GM21825 (cell line): ENCODE results near the gene PPM1H.
"Not testable (repeated sequence)": the region's sequence is repeated elsewhere in the genome, so short reads cannot be mapped to it uniquely, and the experiment has no call there.

Source experiments
- ATAC-seq: cut with Tn5 transposase; IDR thresholded peaks from one replicate; pipeline ENCODE4 v1.9.1; 2021; ENCODE audit warnings: mild to moderate bottlenecking, moderate library complexity; ENCODE audit not compliant: unreplicated experiment

PPM1H gene

DNA sequence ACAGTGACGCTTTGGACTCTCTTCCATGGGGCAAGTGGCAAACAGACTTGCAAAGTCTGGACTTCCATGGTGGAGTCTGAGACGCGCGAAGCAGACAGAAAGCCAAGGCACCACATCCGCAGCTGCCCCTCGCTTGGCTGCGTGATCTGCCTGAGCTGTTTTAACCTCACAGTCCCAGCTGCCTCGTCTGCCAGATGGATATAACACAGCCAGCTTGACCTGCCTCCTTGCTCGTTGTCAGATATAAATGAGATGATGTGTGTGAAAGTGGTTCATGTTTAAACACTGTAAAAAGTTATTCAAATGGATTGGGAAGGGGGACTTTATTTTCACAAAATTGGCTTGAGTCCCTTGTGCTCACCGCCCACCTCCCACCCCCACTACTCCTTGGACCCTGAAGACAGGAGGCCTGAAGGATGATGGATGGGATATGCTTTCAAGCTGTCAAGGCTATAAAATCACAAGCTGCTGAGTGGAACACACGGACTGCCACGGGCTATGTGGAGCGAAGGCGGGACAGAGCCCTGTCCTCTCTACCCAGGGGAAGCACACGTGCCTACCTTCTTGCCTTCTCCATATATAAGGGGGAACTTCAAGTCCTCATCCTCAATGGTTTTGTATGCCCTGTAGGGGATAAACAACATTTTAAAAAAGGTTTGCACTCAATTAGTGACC is 241.4 kb downstream of the PPM1H start:
- no peak for ATAC-seq

DNA sequence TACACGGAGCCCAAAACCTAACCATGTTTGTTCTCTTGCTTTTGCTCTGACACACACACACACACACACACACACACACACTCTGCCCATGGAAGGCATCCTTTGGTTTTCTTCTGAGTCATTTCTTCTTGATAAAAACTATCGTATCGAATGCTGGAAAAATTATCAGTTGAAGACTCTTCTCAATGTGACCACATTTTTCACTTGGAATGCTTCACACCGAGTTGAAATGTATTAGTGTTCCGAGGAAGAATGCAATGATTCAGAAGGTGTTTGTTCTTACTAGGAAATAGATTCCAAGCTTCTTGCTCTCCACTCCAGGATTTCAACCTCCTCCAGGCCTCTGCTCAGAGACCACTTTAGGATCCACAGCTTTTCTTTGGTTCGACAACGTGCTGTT is 242.1 kb downstream of the PPM1H start:
- no peak for ATAC-seq

DNA sequence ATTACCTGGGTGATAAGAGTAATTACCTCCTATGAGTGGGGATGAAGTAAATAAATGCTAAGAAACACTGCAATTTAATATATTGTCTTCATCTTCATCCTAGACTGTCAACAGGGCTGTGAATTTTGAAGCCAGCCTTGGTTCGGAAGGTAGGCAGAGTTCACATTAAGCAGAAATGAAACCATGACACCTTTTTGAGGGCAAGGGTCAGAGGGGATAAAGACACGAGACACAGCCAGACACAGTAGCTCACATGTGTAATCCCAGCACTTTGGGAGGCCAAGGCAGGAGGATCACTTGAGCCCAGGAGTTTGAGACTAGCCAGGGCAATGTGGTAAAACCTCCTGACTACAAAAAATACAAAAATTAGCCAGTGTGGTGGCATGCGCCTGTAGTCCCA is 243.6 kb downstream of the PPM1H start:
- ATAC-seq = no peak

GRCh38 chr12:62689042-62689839 is 245.7 kb downstream of the PPM1H start:
- no peak for ATAC-seq

DNA sequence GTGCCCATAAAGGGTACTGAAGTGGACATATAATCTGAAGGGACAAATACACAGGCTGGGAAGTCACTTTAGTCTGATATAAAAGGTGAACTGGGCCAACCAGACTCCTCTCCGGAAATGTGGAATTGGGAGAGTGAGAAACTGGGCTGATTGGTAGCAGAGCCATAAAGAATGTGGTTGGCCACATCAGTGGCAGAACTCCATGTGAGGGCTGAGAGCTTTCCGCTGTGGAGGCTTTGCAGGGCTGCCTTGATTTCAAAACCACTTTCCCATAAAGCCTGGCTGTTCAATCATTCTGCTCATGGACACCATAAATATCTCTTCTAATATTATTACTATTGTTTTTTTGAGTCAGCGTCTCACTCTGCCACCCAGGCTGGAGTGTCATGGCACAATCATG is 248.0 kb downstream of the PPM1H start:
- no peak for ATAC-seq

GRCh38 chr12:62684570-62685295 is 250.2 kb downstream of the PPM1H start:
- ATAC-seq = no peak

GRCh38 chr12:62683776-62684569 is 251.0 kb downstream of the PPM1H start:
- ATAC-seq = no peak

GRCh38 chr12:62681306-62681705 is 253.6 kb downstream of the PPM1H start:
- ATAC-seq = no peak

GRCh38 chr12:62679608-62680007 is 255.3 kb downstream of the PPM1H start:
- ATAC-seq = no peak

DNA sequence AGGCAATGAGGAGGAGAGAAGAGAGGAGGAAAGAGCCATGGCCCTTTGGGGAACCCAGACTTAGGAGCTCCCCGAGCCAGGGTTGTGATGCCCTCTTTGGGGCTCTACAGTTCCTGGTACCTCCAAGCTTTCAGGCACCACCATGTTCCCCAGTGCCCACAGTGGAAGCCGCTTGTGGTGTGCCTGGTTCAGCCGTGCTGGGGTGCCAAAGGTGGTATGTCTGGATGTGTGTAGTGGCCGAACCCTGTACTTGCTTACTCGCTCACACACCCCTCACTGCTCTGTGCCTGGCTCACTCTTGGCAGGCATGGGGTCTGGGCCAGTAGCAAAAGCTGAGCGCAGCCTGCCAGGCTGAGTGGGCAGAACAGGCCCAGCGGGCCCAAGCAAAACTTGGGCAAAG is 257.6 kb downstream of the PPM1H start:
- ATAC-seq = no peak

GRCh38 chr12:62676521-62677307 is 258.2 kb downstream of the PPM1H start:
- no peak for ATAC-seq

DNA sequence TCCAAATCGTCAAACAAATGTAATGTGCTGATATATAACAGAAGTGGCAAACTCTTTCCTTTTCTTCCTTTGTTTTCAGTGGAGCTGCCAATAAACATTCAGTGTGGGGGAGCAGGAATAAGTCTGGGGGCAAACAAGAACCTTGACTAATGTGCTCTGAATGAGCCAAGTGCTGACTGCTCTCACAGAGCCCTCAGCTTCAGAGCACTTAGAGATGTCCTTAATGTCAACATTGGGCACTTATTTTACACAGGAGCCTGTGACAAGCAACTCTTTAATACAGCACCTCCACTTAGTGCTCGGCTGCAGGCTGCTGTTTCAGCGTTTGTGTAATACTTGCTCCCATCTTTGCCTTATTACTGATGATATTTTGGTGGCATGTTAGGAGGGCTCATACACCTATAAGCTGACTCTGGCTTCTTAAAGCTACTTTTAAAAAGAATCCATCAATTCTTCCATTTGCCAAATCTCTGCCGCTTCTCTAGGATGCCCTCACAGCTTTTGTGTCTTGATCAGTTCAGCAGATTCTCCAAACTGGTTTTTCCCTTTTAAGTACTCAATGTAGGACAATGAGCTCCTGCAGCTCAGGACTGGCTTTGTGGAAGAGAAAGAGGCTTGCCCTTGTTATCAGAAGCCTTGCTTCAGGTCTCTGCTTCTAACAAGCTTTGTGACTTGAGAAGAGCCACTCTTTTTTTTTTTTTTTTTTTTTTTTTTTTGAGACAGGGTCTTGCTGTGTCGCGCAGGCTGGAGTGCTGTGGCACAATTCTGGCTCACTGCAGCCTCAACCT is 261.7 kb downstream of the PPM1H start:
- no peak for ATAC-seq

GRCh38 chr12:62670986-62671720 is 263.8 kb downstream of the PPM1H start:
- no peak for ATAC-seq

DNA sequence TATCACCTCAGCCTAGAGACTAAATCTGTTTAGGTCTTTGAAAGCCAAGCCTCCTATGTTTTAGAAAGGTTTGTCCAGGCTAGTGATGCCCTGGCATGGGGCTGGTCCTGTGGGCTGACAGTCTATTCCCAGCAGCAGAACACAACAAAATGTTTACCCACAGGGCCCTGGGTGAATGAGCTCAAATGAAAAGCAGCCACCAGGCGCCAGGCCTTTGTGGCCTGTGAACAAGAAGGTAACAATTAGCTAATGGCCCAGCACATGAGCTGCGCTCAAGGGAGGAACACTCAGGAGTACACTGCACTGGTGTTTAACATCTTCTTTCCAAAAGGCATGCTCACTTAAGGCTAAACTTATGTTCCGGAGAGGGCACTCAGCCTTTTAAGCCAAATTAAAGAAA is 266.2 kb downstream of the PPM1H start:
- ATAC-seq = no peak

DNA sequence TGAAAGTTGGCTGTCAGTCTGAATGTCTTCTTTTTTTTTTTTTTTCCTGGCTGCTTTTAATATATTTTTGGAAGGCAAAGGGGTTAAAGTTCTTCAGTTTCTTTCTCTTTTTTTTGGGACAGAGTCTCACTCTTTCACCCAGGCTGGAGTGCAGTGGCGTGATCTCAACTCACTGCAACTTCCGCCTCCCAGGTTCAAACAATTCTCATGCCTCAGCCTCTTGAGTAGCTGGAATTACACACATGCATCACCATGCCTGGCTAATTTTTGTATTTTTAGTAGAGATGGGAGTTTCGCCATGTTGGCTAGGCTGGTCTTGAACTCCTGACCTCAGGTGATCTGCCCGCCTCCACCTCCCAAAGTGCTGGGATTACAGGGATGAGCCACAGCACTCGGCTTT is 270.0 kb downstream of the PPM1H start:
- not testable (repeated sequence) for ATAC-seq

- no peak for ATAC-seq
These were observed 274.2 kb downstream of the PPM1H start for GRCh38 chr12:62660756-62661155.

- ATAC-seq = no peak
These were observed 275.3 kb downstream of the PPM1H start for GRCh38 chr12:62659453-62660295.

DNA sequence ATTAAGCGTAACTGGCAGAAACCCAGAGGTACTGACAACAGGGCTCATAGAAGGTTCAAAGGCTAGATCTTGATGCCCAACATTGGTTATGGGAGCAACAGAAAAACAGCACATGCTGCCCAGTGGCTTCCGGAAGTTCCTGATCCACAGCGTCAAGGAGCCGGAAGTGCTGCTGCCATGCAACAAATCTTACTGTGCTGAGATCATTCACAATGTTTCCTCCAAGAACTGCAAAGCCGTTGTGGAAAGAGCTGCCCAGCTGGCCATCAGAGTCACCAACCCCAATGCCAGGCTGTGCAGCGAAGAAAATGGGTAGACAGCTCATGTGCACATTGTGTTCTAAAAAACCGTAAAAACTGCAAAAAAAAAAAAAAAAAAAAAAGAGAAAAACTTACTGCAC is 276.0 kb downstream of the PPM1H start:
- ATAC-seq = no peak
